ENCODE measurements around the gene PLOD3.
"Not testable (repeated sequence)": the region's sequence is repeated elsewhere in the genome, so short reads cannot be mapped to it uniquely, and the experiment has no call there.

PLOD3 gene

GRCh38 chr7:101208794-101209193, 8.6 kb downstream of the PLOD3 start:
- DNase-seq, result no peak

- no peak for DNase-seq
Observed at GRCh38 chr7:101207459-101207858, 9.9 kb downstream of the PLOD3 start.

- DNase-seq, result no peak
Observed at GRCh38 chr7:101206665-101207042, 10.7 kb downstream of the PLOD3 start.

- no peak for DNase-seq
Observed at GRCh38 chr7:101205901-101206664, 11.3 kb downstream of the PLOD3 start.

GRCh38 chr7:101203740-101204738, 13.3 kb downstream of the PLOD3 start:
- not testable (repeated sequence) for DNase-seq

- no peak for DNase-seq
Observed at GRCh38 chr7:101202603-101202918, 14.8 kb downstream of the PLOD3 start.

- no peak for DNase-seq
Observed at GRCh38 chr7:101201695-101202602, 15.4 kb downstream of the PLOD3 start.

GRCh38 chr7:101200862-101201599, 16.4 kb downstream of the PLOD3 start, which contains the start of gene MOGAT3:
Gene MOGAT3 (minus strand): TSS chr7:101201036. CDS start chr7:101200854, 182 bp downstream.
- no peak for DNase-seq

- no peak for DNase-seq
Observed at GRCh38 chr7:101200504-101200861, 16.9 kb downstream of the PLOD3 start.

GRCh38 chr7:101199522-101199921, 17.9 kb downstream of the PLOD3 start:
- DNase-seq, result not testable (repeated sequence)

- no peak for DNase-seq
Observed at GRCh38 chr7:101198476-101198875, 18.9 kb downstream of the PLOD3 start.

- DNase-seq, result no peak
Observed at GRCh38 chr7:101197991-101198390, 19.4 kb downstream of the PLOD3 start.

GRCh38 chr7:101195884-101196283, 21.5 kb downstream of the PLOD3 start:
- DNase-seq, result no peak

- no peak for DNase-seq
Observed at GRCh38 chr7:101189109-101189508, 28.3 kb downstream of the PLOD3 start.

- no peak for DNase-seq
Observed at GRCh38 chr7:101186844-101187428, 30.4 kb downstream of the PLOD3 start.

GRCh38 chr7:101186194-101186593, 31.2 kb downstream of the PLOD3 start:
- no peak for DNase-seq

GRCh38 chr7:101185258-101185839, 32.0 kb downstream of the PLOD3 start:
- DNase-seq, result no peak

- no peak for DNase-seq
Observed at GRCh38 chr7:101180130-101180755, 37.1 kb downstream of the PLOD3 start, which contains the start of gene NAT16. Gene NAT16 (minus strand): TSS chr7:101180293. CDS start chr7:101174807, 5,486 bp downstream.

- DNase-seq, result no peak
Observed at GRCh38 chr7:101179713-101180112, 37.7 kb downstream of the PLOD3 start.

GRCh38 chr7:101179117-101179516, 38.3 kb downstream of the PLOD3 start:
- DNase-seq, result no peak

GRCh38 chr7:101177644-101178043, 39.7 kb downstream of the PLOD3 start:
- no peak for DNase-seq

Data from activated CD4-positive, alpha-beta T cell treated with anti-CD3 and anti-CD28 coated beads, Interleukin-10, Interleukin-2, amounts not matched to agents 100 ng/mL and 50 ng/mL, durations not matched to agents 16 hours and 8 hours (primary cell).